Measurements from ENCODE around the gene MYL6.

Gene MYL6

GRCh38 chr12:56190695-56191155 is 32.6 kb downstream of the MYL6 start:
- TF ChIP-seq POLR2AphosphoS5 (IDR thresholded peaks at IDR 0.05; ENCODE audit: low read depth, low read length) (no peak), REST (IDR thresholded peaks at IDR 0.05; ENCODE audit: insufficient read depth in 1 of 2, low read depth in 2 of 2, low read length in 2 of 2) (no peak), TAF1 (IDR thresholded peaks at IDR 0.05; ENCODE audit: borderline replicate concordance, insufficient read depth, low read length) (no peak)

GRCh38 chr12:56192582-56192981 is 34.4 kb downstream of the MYL6 start:
- TF ChIP-seq FOXP2 (optimal IDR thresholded peaks at IDR 0.05; ENCODE audit: borderline replicate concordance, extremely low read depth, extremely low read length, insufficient read depth), result no peak
- no peak for TF ChIP-seq REST (IDR thresholded peaks at IDR 0.05; ENCODE audit: insufficient read depth in 1 of 2, low read depth in 2 of 2, low read length in 2 of 2)
- TF ChIP-seq TAF1 (IDR thresholded peaks at IDR 0.05; ENCODE audit: borderline replicate concordance, insufficient read depth, low read length), result no peak
- TF ChIP-seq POLR2AphosphoS5 (IDR thresholded peaks at IDR 0.05; ENCODE audit: low read depth, low read length), result no peak
- no peak for TF ChIP-seq SIN3A (IDR thresholded peaks at IDR 0.05; ENCODE audit: borderline replicate concordance, insufficient read depth, low read length)

- no peak for TF ChIP-seq FOXP2 (optimal IDR thresholded peaks at IDR 0.05; ENCODE audit: borderline replicate concordance, extremely low read depth, extremely low read length, insufficient read depth)
- no peak for TF ChIP-seq POLR2AphosphoS5 (IDR thresholded peaks at IDR 0.05; ENCODE audit: low read depth, low read length)
- TF ChIP-seq TAF1 (IDR thresholded peaks at IDR 0.05; ENCODE audit: borderline replicate concordance, insufficient read depth, low read length), result no peak
- TF ChIP-seq REST (IDR thresholded peaks at IDR 0.05; ENCODE audit: insufficient read depth in 1 of 2, low read depth in 2 of 2, low read length in 2 of 2), result no peak
- no peak for TF ChIP-seq SIN3A (IDR thresholded peaks at IDR 0.05; ENCODE audit: borderline replicate concordance, insufficient read depth, low read length)
Measured at GRCh38 chr12:56193025-56193578, 34.9 kb downstream of the MYL6 start.

- TF ChIP-seq REST (IDR thresholded peaks at IDR 0.05; ENCODE audit: insufficient read depth in 1 of 2, low read depth in 2 of 2, low read length in 2 of 2) (no peak), SIN3A (IDR thresholded peaks at IDR 0.05; ENCODE audit: borderline replicate concordance, insufficient read depth, low read length) (no peak), TAF1 (IDR thresholded peaks at IDR 0.05; ENCODE audit: borderline replicate concordance, insufficient read depth, low read length) (no peak), POLR2AphosphoS5 (IDR thresholded peaks at IDR 0.05; ENCODE audit: low read depth, low read length) (no peak), FOXP2 (optimal IDR thresholded peaks at IDR 0.05; ENCODE audit: borderline replicate concordance, extremely low read depth, extremely low read length, insufficient read depth) (no peak)
Measured at GRCh38 chr12:56197921-56198635, 39.9 kb downstream of the MYL6 start.

Measured in PFSK-1 (cell line).